Measurements from ENCODE around the gene OR2F1.

Gene OR2F1

GRCh38 chr7:143954544-143954943, at the start of gene OR2F1:
OR2F1 (plus strand) TSS chr7:143954844; CDS start chr7:143959971, 5,127 bp downstream.
- no peak for DNase-seq (ENCODE audit: low spot score)

GRCh38 chr7:143905509-143905908, 49.1 kb upstream of the OR2F1 start:
- no peak for DNase-seq (ENCODE audit: low spot score)

- no peak for DNase-seq (ENCODE audit: low spot score)
Measured at GRCh38 chr7:143906151-143906550, 48.5 kb upstream of the OR2F1 start.

- no peak for DNase-seq (ENCODE audit: low spot score)
Measured at GRCh38 chr7:143906895-143907294, 47.7 kb upstream of the OR2F1 start.

- no peak for DNase-seq (ENCODE audit: low spot score)
Measured at GRCh38 chr7:143908120-143908519, 46.5 kb upstream of the OR2F1 start.

- DNase-seq (ENCODE audit: low spot score): no peak
Measured at GRCh38 chr7:143909863-143910262, 44.8 kb upstream of the OR2F1 start.

GRCh38 chr7:143910473-143911248, 44.0 kb upstream of the OR2F1 start:
- no peak for DNase-seq (ENCODE audit: low spot score)

GRCh38 chr7:143913945-143914615, 40.6 kb upstream of the OR2F1 start:
- DNase-seq (ENCODE audit: low spot score): no peak

- no peak for DNase-seq (ENCODE audit: low spot score)
Measured at GRCh38 chr7:143914938-143915652, 39.5 kb upstream of the OR2F1 start.

- DNase-seq (ENCODE audit: low spot score): no peak
Measured at GRCh38 chr7:143924851-143925250, 29.8 kb upstream of the OR2F1 start.

GRCh38 chr7:143929224-143929920, 25.3 kb upstream of the OR2F1 start:
- no peak for DNase-seq (ENCODE audit: low spot score)

GRCh38 chr7:143931739-143932138, 22.9 kb upstream of the OR2F1 start:
- no peak for DNase-seq (ENCODE audit: low spot score)

- no peak for DNase-seq (ENCODE audit: low spot score)
Measured at GRCh38 chr7:143934526-143935325, 19.9 kb upstream of the OR2F1 start, which contains the start of gene OR2F2. OR2F2 (plus strand) TSS chr7:143935233; CDS start chr7:143935233, 0 bp downstream.

GRCh38 chr7:143936087-143937009, 18.3 kb upstream of the OR2F1 start:
- no peak for DNase-seq (ENCODE audit: low spot score)

GRCh38 chr7:143938379-143939243, 16.0 kb upstream of the OR2F1 start:
- DNase-seq (ENCODE audit: low spot score): no peak

- no peak for DNase-seq (ENCODE audit: low spot score)
Measured at GRCh38 chr7:143945423-143945822, 9.2 kb upstream of the OR2F1 start.

GRCh38 chr7:143947111-143947510, 7.5 kb upstream of the OR2F1 start:
- no peak for DNase-seq (ENCODE audit: low spot score)

GRCh38 chr7:143948733-143949132, 5.9 kb upstream of the OR2F1 start:
- DNase-seq (ENCODE audit: low spot score): no peak

GRCh38 chr7:143953421-143953820, 1.2 kb upstream of the OR2F1 start:
- DNase-seq (ENCODE audit: low spot score): no peak
